Germinal center (tissue), 1 donor: ENCODE measurements around the gene CCDC187.

Experiments used
- DNase-seq: peaks from one replicate; pipeline ENCODE4 v3.0.0; 2012; ENCODE audit warnings: mixed read lengths, low spot score

CCDC187 gene

DNA sequence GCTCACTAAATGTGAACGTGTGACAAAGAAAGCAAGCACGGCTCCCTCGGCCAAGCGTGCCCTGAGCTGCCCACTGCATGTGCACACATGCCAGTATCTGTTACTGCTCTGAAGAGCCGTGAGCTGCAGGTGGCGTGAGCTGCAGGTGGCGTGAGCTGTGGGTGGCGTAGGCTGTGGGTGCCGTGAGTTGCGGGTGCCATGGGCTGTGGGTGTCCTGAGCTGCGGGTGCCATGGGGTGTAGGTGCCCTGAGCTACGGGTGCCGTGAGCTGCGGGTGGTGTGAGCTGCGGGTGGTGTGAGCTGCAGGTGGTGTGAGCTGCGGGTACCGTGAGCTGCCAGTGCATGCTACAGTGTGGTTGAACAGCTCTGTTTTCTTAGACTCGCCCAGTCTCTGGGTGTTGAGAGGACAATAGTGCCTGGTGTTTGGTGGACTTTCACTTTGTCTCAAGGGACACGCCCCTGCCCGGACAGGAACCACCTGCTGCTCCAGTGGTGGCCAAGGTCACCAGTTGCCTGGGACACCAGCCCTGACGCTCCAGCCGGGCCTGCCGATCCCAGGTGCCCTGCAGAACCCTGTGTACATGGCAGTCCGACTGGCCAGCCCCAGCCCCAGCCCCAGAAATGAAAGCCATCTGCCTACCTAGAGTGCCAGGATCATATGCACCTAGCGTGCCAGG is 6.7 kb downstream of the CCDC187 start:
- no peak for DNase-seq

DNA sequence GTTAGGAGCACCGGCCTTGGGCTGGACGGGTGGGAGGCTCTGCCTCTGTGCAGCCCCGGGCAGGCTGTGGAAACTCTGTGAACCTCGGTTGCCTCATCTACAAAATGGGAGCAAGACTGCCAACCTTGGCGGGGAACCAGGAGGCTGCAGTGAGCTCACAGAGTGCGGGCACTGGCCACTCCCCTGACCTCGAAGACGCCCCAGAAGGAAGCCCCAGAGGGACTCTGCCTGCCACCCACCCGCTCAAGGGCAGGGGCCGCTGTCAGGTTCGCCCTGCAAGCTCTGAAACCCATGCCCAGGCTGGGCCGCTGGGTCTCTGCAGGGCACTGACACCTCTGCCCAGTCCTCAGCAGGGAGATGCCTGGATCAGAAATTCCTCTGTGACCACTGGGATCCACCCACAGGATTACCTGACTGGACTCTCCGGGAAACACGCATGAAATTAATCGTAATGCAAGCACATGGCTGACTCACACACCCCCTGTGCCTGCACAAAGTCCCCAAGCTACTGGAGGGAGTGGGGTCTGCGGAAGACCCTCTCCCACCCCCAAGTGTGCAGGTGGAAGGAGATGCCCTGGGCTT is 7.4 kb downstream of the CCDC187 start:
- DNase-seq = no peak

DNA sequence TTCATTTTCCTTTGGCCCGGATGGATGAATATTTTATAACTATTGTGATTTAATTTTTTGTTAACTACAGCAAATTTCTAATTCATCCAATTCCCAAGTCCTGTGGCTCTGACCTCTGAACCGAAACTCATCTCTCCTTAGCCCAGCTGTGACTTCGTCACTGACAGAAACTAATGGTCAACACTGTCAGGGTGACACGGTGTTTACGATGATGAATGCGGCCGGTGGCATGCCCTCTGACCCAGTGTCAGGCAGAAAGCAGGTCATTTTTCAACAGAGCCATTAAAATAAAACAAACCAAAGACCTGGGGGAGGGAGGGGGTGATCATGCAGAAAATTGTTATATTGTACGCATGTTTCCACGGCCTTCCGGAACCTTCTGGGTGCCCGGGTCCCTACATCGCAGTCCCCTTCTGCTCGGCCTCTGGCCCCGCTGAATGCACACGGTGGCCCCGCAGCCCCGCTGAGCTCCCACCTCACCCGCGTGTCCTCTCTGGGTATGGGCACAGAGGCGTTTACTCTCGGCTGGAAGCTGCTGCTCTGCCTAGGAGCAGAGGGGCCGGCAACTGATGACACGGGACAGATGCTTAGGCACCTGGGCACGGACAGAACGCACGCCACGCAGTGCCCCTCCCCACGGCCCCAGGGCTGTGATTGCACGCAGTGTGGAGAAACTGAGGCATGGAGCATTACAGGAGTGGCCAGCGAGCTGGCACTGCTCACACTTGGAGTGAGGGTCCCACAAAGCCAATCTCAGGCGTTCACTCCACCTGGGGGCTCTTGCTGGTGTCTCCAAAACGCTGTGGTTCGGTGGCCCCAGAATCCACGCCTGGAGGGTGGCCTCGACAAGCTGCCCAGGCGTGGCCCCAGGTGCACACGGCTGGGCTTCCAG is 8.1 kb downstream of the CCDC187 start:
- DNase-seq = no peak

DNA sequence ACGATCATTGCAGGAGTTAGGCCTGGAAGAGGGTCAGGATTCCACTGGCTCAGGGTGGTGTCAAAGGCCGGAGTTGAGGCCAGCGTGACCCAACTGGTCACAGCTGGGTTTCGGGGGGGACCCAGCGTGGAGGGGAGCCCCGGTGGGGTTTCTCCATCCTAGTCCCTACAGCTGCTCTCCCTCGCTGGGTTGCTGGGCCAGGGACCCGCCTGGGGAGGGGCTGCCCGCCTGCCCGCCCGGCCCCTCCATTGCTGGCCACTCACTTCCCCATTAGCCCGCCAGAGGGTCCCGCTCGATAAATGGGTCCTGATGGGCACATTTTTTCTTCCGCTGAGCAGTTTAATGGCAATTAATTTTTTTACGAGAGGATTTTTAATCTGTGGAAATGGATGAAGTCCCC is 8.8 kb downstream of the CCDC187 start:
- no peak for DNase-seq

DNA sequence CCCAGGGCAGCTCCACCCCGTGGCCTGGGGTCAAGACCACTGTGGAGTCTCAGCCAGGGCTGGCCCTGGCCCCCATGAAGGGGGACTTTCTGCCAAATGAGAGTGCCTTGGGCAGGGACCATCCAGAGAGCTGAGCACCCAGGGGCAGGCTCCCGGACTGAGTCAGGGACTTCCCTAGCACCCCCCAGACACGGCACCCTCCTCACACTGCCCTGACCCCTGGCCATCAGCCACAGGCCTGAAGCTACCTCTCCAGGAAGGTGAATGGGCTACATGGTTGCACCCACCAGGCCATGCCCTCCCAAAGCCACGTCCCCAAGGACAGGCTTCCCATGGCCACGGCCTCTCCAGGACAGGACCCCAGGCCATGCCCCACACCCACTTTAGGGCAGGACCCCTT is 9.5 kb downstream of the CCDC187 start:
- no peak for DNase-seq

DNA sequence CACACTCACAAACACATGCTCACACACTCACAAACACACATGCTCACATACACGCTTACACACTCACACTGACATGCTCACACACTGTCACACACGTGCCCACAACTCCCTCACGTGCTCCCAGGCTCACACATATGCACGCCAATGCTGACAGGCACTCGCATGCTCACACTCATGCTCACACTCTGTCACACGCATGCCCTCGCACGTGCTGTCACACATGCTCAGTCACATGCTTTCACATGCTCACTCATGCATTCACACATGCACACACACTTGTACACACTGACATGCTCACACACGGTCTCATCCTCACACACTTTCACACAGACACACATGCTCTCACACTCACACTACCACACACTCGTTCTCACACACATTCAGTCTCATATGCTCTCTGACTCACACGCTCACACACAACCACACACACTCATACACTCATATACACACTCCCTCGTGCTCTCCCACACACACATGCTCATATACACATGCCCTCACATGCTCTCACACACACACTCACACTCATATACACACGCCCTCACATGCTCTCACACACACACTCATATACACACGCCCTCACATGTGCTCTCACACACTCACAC is 10.3 kb downstream of the CCDC187 start:
- DNase-seq = no peak

DNA sequence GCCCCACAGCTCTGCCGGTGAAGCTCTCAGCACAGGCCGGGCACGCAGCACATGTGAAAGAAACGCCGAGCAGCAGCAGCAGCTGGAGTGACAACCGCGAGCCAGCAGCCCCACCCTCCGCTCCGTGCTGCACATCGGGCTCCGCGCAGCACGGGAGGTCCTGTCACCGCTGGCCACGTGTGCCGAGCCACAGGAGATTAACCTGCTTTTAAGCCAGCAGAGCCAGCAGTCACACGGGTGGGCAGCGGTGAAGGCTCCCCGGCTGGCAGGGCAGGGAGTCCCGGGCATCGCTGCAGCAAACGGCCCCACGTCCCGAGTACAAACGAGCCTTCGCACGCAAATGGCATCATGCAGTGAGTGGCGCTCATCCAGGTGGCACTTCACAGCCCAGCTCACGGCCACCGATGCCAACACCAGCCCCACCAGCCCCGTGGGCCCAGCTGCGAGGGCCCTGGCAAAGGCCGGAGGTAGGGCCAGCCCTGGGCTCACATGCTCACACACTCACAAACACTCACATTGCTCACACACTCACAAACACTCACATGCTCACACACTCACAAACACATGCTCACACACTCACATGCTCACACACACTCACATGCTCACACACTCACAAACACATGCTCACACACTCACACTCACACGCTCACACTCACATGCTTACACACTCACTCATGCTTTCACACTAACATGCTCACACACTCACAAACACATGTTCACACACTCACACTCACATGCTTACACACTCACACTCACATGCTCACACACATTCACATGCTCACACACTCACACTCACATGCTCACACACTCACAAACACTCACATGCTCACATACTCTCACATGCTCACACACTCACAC is 11.1 kb downstream of the CCDC187 start:
- DNase-seq = no peak

DNA sequence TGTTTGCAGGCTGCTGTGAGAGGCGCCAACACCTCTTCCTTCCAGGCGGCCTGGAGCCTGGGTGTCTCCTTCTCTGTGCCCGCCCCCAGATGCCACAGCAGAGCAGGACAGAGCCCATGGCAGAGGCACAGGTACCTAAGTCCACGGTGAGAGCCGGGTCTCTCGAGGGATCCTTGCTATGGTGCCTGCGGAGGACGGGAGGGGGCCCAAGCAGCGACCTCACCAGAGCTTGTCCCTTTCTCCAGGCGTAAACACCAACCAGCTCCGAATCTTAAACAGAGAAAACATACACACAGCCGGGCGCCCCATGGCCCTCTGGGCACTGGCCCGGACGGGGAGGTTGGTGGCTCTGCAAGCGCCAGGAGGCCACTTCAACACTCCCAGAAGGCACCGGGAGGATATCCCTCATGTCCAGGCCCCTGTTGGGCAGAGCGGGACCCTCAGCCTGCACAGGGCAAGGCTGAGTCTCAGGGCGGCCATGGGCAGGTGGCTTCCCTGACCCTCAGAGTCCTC is 11.8 kb downstream of the CCDC187 start:
- no peak for DNase-seq

DNA sequence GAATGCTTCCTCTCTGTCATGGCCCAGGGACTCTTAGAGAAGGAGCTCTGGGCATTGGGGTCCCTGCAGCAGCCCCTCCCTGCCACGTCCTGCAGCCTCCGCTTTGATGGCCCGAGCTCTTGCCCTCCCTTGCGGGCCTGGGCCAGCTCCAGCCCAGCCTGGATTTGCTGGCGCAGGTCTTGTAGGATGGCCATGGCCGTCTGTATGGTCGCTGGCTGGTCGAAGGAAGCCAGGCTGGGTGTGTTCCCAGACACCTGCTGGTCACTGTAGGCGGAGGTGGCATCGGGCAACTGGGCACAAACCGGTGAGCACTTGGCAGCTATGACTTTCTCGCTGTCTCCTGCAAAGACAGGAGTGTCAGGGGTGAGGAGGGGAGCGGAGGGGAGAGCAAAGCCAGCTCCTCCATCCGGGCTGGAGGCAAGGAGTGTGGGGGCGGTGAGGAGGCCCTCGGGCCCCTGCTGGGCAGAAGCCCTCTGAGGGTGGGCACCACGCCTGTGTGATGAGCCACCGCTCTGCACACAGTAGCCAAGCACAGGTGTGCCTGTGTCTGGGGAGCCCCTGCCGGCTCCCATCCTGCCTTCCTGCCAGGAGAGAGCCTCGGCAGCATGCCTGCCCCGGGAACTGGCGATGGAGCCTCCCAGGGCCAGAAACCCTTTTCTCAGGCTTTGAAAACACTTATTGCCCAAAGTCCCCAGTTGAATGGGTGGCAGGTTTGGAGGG is 12.4 kb downstream of the CCDC187 start:
- DNase-seq = no peak

DNA sequence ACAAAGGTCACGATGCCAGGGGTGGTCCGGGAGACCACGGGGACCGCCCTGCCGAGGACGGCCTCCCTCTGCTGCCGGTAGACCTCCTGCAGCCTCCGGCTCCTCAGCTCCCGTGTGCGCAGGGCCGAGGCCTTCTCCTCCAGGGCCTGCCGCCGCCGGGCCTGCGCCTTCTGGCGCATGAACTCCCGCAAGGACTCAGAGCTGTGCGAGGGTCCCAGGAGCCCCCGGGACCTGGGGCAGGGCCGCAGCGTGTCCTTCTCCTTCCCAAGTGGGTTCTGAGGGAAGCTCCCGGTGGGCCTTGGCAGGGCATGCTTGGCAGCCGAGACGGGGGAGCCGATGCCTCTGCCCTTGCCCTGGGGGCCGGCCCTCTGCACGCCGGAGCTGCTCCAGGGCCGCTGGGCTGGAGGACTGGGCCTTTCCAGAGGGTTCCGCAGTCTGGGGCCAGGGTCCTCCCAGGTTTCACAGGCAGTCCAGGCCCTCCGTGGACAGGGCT is 13.3 kb downstream of the CCDC187 start:
- DNase-seq = no peak

DNA sequence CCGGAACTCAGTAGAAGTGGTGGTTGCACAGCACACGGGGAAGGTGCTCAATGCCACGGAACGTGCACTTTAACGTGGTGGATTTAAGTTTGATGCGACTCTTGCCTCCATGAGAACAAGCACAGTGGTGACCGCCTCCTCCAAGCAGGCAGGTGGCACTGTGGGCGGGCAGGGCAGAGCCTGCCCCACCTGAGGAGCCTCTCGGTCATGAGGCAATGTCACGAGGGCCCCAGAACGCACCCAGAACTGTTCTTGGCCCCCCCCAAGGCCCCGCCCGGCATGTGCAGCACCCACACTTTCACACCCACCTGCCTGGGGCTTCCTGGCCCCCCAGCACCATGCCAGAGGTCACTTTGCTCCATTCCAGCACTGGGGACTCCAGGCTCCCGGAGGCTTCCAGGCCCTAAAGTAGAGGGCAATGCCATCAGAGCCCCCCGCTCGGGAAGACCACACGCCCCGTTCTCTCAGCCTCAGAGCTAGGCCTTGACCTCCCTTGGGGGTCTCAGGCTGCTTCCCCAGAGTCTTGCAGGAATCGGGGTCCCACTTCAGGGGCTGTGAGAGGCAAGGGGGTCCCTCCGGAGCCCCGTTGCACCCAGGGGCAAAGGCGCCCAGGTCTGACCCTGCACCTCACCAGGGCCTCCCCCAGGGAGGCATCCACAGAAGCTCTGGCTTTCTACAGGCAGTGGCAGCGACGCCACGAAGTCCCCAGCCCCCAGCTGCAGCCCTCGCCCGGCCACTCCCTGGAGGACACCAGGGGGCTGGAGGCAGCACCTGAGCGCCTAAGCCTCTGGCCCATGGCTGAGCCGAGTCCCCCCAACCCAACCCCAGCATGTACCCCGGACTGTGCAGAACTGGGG is 14.0 kb downstream of the CCDC187 start:
- DNase-seq = no peak

DNA sequence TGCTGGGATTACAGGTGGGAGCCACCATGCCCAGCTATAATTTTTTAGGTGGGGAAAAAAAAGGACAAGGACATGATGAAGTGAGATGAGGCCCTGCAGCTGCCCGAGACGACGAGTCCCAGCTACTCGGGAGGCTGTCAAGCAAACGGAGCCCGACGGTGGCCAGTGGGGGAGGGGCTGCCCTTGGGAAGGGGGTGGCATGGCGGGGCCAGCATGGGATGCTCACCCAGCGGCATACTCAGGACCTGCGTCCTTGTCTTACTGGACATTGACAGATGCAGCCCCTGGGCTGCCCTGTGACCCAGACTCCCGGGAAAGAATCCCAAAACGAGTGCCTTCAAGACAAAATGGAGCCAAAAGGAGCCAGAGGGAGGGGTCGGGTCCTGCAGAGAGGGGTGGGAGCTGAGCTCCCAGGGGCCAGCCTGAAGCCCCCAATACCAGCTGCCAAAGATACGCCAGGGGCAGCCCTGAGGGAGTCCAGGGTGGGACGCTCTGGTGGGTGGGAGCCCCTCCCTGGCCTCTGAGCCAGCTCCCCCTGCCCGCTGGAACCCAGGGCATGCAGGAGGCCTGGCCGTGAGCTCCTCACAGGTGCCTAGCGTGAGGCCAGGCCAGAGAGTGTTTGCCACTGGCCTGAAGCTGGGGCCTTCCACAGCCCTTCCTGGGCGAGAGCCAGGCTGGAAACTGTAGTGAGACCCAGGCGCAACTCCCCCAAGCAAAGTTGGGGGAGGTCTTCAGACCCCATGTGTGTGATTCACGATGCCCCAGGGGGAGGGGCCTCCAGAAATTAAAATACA is 15.7 kb downstream of the CCDC187 start:
- no peak for DNase-seq

DNA sequence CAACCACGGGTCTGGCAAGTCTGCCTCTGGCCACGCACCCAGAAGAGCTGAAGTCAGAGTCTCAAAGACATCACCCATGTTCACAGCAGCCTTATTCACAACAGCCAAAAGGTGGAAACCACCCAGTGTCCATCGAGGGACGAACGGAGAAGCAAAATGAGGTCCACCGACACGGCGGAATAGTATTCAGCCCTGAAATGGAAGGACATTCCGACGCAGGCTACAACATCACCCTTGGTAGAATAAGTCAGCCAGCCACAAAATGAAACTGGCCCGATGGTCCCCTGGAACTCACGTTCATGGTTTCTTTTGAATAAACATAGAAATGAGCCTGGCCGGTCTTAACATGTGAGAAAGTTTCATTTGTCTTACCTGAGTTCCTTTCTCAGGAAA is 16.9 kb downstream of the CCDC187 start:
- no peak for DNase-seq

DNA sequence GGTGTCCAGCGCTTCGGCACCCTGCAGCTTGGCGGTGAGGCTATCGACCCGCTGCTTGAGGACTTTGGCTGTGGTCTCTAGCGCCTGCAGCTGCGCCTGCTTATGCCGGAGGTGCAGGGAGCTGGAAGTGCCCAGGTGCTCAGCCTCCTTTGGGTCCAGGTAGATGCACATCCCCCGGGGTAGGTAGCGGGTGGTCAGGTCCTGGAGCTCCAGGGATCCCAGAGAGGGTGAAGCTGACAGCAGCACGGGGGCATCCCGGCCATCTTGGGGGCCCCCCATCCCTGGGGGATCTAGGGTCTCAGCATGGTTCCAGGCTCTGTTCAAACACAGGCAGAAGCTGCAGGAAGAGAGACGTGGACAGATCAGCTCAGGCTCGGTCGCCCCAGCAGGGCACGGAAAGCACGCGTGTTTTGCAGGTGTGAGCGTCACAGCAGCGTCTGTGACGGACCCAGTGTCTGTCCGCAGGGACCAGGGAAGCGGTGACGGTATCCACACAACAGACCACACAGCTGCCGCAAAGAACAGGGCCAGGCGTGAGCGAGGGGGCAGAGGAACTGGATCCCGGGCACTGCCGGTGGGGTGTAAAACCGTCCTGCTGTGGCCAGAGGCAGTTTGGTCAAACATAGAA is 17.4 kb downstream of the CCDC187 start:
- no peak for DNase-seq

DNA sequence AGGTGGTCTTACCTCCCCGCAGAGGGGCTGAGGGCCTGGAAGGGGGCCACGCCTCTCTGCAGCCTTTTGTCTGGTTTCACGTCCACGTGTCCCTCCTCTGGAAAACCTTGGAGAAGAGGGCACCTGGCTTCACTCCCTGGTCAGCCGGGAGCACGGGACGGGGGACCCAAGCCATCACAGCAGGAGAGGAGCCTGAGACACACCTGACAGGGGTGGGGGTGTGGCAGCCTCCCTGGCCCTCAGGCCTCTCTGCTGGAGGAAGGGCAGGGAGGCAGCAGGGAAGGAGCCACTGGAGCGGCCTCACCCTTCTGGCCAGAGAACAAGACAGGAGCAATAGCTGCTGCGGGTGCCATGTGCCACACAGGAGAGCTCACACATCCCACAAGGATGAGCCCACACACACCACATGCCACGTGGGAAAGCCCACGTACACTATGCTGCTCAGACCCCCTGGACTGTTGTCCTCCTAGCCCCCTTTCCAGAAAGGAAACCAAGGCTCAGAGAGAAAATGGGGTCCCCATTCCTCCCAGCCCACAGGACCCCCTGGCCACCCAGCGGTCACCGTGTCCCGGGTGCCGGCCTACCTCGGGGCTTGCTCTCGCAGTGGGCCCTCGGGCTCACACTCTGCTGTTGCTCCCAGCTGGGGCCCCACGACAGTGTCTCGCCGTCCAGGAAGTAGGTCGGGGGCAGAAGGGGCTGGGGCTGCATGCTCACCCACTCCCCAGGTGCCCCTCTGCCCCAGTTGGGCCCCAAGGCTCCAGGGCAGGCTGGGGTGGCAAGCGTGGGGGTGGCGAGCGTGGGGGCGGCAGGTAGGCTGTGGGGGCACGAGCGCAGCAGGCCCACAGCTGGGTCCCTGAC is 18.2 kb downstream of the CCDC187 start:
- no peak for DNase-seq

DNA sequence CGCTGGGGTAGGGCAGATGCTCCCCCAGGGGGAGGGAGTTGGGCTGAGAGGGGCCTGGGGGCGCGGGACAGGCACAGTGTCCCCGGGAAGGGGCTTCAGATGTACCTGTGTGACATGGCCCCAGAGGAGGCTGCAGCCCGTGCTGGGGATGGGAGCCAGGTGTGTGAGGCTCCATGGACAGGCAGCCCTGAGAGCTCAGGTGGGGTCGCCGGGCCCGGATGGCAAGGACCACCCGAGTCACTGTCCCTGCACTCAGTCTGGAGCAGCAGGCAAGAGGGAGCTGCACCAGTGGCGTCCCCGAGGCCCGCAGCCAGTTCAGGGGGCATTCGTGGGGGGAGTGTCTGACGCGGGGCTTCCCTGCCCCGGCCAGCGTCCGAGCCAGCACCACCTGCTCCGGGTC is 18.9 kb downstream of the CCDC187 start:
- no peak for DNase-seq

DNA sequence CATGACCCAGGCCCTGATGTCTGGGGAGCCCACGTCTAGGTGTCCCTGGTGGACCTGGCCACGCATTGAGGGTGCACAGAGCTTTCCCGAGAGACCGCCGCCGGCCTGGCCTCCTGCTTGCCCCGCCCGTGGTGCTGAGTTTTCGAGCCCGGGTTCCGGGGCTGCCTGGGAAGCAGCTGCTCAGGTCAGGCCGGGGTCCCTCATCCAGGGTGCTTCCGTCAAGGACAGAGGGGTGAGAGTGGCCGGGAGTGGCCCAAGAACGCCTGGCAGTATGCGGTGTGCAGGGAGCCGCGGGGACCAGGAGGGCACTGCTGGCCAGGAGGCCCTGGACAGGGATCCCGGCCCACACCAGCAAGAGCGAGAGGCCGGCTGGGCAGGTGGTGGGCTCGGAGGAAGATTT is 19.6 kb downstream of the CCDC187 start:
- no peak for DNase-seq
